Effector memory CD8-positive, alpha-beta T cell (primary cell): ENCODE results near the gene KCNJ6.
"Not testable (repeated sequence)": the region's sequence is repeated elsewhere in the genome, so short reads cannot be mapped to it uniquely, and the experiment has no call there.

Source experiments
- ATAC-seq: fragments of 150-1000 bp; cut with Tn5 transposase; replicated peaks from 2 replicates; pipeline ENCODE4 v1.10.0; 2021; ENCODE audit warnings: mild to moderate bottlenecking, moderate library complexity
- DNase-seq, 3 experiments: peaks; one replicate each; pipeline ENCODE4 v3.0.0; 2021
- H3K27ac Mint-ChIP-seq, 2 donors: one replicate each; pipeline ENCODE4 v1.8.0; 2022; ENCODE audit warnings: mild to moderate bottlenecking in 2 of 2, mixed read lengths in 2 of 2, moderate library complexity in 2 of 2
- H3K27me3 Mint-ChIP-seq, 2 donors: one replicate each; pipeline ENCODE4 v1.8.0; 2022; ENCODE audit warnings: mixed read lengths in 2 of 2
- H3K36me3 Mint-ChIP-seq: one replicate; pipeline ENCODE4 v1.8.0; 2022; ENCODE audit warnings: mild to moderate bottlenecking, moderate library complexity, mixed read lengths; ENCODE audit not compliant: insufficient read depth
- H3K4me1 Mint-ChIP-seq, 2 donors: one replicate each; pipeline ENCODE4 v1.8.0; 2022; ENCODE audit warnings: low read depth in 2 of 2, mixed read lengths in 2 of 2
- H3K4me3 Mint-ChIP-seq, 2 donors: one replicate each; pipeline ENCODE4 v1.8.0; 2022; ENCODE audit warnings: mild to moderate bottlenecking in 2 of 2, mixed read lengths in 2 of 2, moderate library complexity in 2 of 2
- H3K9me3 Mint-ChIP-seq, 2 donors: one replicate each; pipeline ENCODE4 v1.8.0; 2022; ENCODE audit warnings: mixed read lengths in 2 of 2

The KCNJ6 gene

DNA sequence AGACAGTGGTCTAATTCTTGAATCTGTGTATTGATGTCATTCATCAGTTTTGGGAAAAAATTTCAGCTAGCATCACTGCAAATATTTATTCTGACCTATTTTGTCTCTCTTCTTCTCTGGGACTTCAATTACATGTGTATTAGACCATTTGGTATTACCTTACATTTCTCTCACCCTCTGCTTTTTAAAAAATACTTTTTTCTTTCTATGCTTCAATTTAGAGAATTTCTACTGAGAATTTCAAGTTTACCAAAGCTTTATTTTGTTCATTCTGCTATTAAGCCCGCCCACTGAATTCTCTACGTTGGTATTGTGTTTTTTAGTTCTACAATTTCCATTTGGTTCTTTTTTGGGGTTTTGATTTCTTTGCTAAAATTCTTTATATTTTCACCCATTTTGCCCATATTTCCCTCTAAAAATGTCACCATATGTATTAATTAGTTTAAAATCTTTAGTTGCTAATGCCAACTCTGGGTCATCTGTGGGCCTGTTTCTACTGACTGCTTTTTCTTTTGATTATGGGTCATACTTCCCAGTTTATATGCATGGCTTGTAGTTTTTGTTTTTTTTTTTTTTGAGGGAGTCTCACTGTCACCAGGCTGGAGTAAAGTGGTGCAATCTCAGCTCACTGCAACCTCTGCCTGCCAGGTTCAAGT lies 337.7 kb downstream of the KCNJ6 start:
- DNase-seq (no peak), ATAC-seq (no peak)
- Mint-ChIP-seq H3K4me1 (no peaks in the 10 kb centered on the region), H3K36me3 (no peaks in the 10 kb centered on the region), H3K27ac (no peak overlapping the region), H3K4me3 (no peak overlapping the region), H3K9me3 (no peaks in the 10 kb centered on the region), H3K27me3 (peaks cover 21 to 46% of the 10 kb centered on the region in 2 donors)

DNA sequence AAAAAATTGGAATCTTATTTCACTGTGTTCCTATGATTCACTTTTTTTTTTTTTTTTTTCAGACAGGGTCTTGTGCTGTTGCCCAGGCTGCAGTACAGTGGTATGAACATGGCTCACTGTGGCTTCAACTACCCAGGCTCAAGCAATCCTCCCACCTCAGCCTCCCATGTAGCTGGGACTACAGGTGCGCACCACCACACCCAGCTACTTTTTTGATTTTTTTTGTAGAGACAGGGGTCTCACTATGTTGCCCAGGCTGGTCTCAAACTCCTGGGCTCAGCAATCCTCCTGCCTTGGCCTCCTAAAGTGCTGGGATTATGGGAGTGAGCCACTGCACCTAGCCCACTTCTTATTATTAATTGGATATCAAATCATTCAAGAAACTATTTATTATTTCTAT lies 339.3 kb downstream of the KCNJ6 start:
- not testable (repeated sequence) for ATAC-seq, H3K4me3 Mint-ChIP-seq, H3K27ac Mint-ChIP-seq

GRCh38 chr21:37575580-37575979 lies 340.7 kb downstream of the KCNJ6 start:
- Mint-ChIP-seq H3K36me3 (peaks cover 3% of the 10 kb centered on the region), H3K4me3 (no peak overlapping the region), H3K9me3 (no peaks in the 10 kb centered on the region), H3K4me1 (no peaks in the 10 kb centered on the region), H3K27ac (no peak overlapping the region), H3K27me3 (peaks cover 18 to 42% of the 10 kb centered on the region in 2 donors)
- no peak for DNase-seq
- no peak for ATAC-seq

More for the DNA sequence above, 339.3 kb downstream of the KCNJ6 start:
- H3K9me3 Mint-ChIP-seq, H3K4me1 Mint-ChIP-seq, H3K36me3 Mint-ChIP-seq, DNase-seq: not testable (repeated sequence)
- H3K27me3 Mint-ChIP-seq = peaks cover 20 to 53% of the 10 kb centered on the region in 2 donors

DNA sequence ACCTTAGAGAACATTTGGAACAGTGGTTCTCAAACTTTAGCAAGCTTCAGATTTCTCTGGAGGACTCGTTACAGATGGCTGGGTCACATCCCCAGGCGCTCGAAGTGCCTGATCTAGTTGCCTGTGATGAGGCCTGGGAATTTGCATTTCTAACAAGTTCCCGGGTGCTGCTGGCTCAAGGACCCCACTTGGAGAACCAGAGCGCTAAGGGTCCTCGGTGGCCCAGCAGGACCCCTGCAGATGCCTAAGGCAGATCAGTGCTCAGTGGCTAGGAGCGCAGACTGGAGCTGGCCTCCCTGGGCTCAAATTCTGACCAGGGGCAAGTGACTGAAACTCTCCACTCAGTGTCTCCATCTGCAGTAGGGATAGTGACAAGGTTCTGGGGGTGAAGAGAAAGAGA lies 341.5 kb downstream of the KCNJ6 start:
- no peak for ATAC-seq
- Mint-ChIP-seq H3K27ac (no peak overlapping the region), H3K27me3 (peaks cover 21 to 39% of the 10 kb centered on the region in 2 donors)

DNA sequence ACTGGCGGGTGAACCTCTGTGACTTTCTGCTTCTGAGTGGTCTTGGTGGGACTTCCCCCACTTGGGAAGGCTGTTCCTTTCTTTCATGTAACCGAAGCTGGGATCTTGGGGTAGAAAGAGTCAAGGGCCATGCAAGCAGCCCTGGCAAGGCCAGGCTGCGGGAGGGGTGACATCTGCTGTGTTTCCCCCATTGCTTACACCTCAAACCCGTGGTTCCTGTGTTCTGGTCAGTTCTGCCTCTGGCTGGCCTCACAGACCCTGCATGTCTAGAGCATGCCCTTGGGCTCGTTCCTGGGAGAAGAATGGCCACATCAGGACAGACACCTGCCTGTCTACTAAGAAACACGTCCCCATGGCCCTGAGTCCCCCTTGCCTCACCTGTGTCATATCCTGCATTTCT lies 341.9 kb downstream of the KCNJ6 start:
- H3K4me1 Mint-ChIP-seq = no peaks in the 10 kb centered on the region
- H3K27ac Mint-ChIP-seq = peak overlapping the region in 1 of 2 donors; percentile 68
- no peak overlapping the region for H3K4me3 Mint-ChIP-seq
- no peaks in the 10 kb centered on the region for H3K9me3 Mint-ChIP-seq
- peaks cover 21 to 39% of the 10 kb centered on the region in 2 donors for H3K27me3 Mint-ChIP-seq
- H3K36me3 Mint-ChIP-seq = peaks cover 3% of the 10 kb centered on the region
- DNase-seq = no peak
- ATAC-seq = no peak

More for the DNA sequence above, 341.5 kb downstream of the KCNJ6 start:
- DNase-seq = no peak
- Mint-ChIP-seq H3K4me1 (no peaks in the 10 kb centered on the region), H3K4me3 (no peak overlapping the region), H3K9me3 (no peaks in the 10 kb centered on the region), H3K36me3 (peaks cover 3% of the 10 kb centered on the region)

DNA sequence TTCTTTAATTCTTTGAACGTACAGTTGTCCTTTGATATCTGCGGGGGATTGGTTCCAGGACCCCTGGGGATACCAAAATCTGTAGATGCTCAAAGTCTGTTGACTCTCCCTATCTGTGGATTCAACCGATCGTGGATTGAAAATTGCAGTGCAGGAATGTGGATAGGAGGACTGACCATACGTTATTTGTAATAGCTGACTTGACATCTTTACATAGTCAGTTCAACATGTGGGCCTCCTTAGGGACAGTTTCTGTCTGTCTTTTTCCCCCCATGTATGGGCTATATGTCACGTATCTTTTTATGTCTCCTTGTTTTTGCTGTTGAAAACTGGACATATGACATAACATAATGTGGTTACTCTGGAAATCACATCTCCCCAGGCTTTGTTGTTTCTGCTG lies 344.8 kb downstream of the KCNJ6 start:
- H3K27me3 Mint-ChIP-seq = peaks cover 21 to 39% of the 10 kb centered on the region in 2 donors
- no peaks in the 10 kb centered on the region for H3K9me3 Mint-ChIP-seq
- H3K4me3 Mint-ChIP-seq = no peak overlapping the region
- H3K27ac Mint-ChIP-seq = no peak overlapping the region
- H3K36me3 Mint-ChIP-seq = peaks cover 3% of the 10 kb centered on the region
- DNase-seq (no peak), ATAC-seq (no peak)
- H3K4me1 Mint-ChIP-seq = no peaks in the 10 kb centered on the region

DNA sequence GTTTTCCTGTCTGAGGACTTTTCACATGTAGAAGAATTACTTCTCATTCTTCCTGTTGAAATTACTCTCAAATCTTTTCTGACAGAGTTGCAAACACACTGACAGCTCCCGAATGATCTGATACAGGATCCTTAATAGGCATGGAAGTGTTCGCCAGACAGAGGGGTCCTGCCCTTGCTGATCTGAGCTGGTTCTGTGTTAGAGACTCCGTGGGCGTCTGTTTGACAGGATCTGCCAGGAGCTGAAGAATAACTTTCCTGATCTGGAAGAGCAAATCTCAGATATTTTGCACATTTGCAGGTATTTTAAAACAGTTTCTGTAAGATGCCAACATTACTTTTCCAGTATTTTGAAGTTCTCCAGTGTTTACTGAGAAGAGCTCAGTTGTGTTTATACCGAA lies 347.3 kb downstream of the KCNJ6 start:
- peaks cover 9% of the 10 kb centered on the region for H3K36me3 Mint-ChIP-seq
- DNase-seq (no peak), ATAC-seq (no peak)
- H3K4me1 Mint-ChIP-seq = peaks cover 4 to 7% of the 10 kb centered on the region in 2 donors
- H3K27ac Mint-ChIP-seq = no peak overlapping the region
- no peak overlapping the region for H3K4me3 Mint-ChIP-seq
- H3K27me3 Mint-ChIP-seq = peaks cover 17% of the 10 kb centered on the region in 2 donors
- H3K9me3 Mint-ChIP-seq = no peaks in the 10 kb centered on the region

- Mint-ChIP-seq H3K9me3 (no peaks in the 10 kb centered on the region), H3K4me1 (peaks cover 4 to 8% of the 10 kb centered on the region in 2 donors), H3K27ac (no peak overlapping the region), H3K4me3 (no peak overlapping the region), H3K36me3 (peaks cover 14% of the 10 kb centered on the region), H3K27me3 (peaks cover 13 to 17% of the 10 kb centered on the region in 2 donors)
- ATAC-seq (no peak), DNase-seq (no peak)
These were observed 347.8 kb downstream of the KCNJ6 start for GRCh38 chr21:37568415-37568814.

DNA sequence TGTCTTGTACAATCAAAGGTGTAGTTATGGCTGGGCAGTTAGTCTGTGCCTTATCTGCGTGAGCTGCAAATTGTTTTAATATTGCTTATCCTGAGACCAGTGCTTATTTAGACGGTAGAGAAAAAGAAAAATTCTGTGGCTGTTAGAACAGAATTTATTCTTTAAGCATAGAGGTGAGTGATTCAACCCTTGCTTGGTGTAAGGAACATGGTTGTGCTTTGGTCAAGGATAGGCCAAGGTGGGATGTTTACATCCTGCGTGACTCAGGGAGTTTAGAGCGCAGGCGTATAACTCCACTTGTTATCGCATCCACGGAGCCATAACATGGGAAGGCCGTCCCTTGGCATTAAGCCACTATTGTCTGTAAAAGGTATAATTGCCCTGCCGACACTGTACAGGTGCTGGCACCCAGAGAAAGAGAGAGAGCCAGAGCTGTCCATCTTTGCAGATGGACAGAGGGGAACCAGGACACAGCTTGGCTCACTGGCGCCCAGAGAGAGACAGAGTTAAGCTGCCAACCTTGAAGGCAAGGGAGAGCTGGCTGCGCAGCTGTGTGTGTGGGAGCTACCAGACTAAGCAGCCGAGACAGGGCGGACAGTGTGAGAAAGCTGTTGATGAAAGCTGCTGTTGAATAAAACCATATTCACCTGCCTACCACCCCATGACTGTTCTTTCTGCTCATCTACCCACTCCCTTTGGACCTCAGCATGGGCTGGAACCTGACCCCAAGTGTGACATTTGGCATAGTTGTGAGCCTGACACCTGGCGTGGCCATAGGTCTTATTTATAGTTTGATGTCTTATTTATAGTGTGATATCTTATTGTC lies 349.3 kb downstream of the KCNJ6 start:
- no peak overlapping the region for H3K27ac Mint-ChIP-seq
- DNase-seq = no peak
- H3K27me3 Mint-ChIP-seq = peaks cover 0 to 12% of the 10 kb centered on the region in 2 donors
- H3K9me3 Mint-ChIP-seq = no peaks in the 10 kb centered on the region
- ATAC-seq = no peak
- no peak overlapping the region for H3K4me3 Mint-ChIP-seq
- H3K4me1 Mint-ChIP-seq = peaks cover 4 to 11% of the 10 kb centered on the region in 2 donors
- H3K36me3 Mint-ChIP-seq = peaks cover 16% of the 10 kb centered on the region

- peak overlapping the region; percentile 98 to 99 for H3K27ac Mint-ChIP-seq
- H3K4me3 Mint-ChIP-seq = peak overlapping the region; percentile 89 to 91
- DNase-seq (no peak), ATAC-seq (no peak)
- H3K4me1 Mint-ChIP-seq = peaks cover 4 to 11% of the 10 kb centered on the region in 2 donors
- H3K9me3 Mint-ChIP-seq = peaks cover 0 to 2% of the 10 kb centered on the region in 2 donors
- peaks cover 0 to 6% of the 10 kb centered on the region in 2 donors for H3K27me3 Mint-ChIP-seq
- H3K36me3 Mint-ChIP-seq = peaks cover 16% of the 10 kb centered on the region
These were observed 350.6 kb downstream of the KCNJ6 start for GRCh38 chr21:37565530-37566223.

DNA sequence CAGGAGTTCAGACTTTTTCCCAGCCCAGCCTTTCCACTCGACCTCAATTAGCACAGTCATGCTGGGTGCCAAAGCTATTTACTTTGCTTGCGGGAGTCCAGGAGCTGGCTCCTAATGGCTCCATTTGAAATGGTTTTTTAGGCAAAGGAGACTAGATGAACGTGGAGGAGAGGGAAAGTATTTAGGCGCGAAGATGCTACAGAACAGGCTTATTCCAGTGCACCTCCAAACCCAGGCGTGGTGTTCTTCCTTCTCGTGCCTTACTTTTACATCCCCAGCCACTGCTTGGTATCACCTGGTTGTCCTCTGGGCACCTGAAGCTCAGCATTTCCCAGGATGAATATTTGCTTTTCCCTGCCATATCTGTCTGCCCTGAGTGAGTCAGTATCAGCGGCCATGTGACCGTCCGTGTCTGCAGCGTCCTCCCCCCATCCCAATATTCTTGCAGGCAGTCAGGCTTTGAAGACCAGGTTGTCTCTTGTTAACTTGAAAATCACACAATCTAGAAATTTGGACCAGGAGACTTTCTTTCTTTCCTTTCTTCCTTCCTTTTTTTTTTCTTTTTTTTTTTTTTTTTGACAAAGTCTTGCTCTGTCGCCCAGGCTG lies 351.2 kb downstream of the KCNJ6 start:
- ATAC-seq (no peak), DNase-seq (no peak)
- H3K4me3 Mint-ChIP-seq = peak overlapping the region; percentile 89 to 91
- peaks cover 4 to 11% of the 10 kb centered on the region in 2 donors for H3K4me1 Mint-ChIP-seq
- peak overlapping the region; percentile 98 to 99 for H3K27ac Mint-ChIP-seq
- peaks cover 0 to 3% of the 10 kb centered on the region in 2 donors for H3K27me3 Mint-ChIP-seq
- peaks cover 16% of the 10 kb centered on the region for H3K36me3 Mint-ChIP-seq
- H3K9me3 Mint-ChIP-seq = peaks cover 0 to 2% of the 10 kb centered on the region in 2 donors

DNA sequence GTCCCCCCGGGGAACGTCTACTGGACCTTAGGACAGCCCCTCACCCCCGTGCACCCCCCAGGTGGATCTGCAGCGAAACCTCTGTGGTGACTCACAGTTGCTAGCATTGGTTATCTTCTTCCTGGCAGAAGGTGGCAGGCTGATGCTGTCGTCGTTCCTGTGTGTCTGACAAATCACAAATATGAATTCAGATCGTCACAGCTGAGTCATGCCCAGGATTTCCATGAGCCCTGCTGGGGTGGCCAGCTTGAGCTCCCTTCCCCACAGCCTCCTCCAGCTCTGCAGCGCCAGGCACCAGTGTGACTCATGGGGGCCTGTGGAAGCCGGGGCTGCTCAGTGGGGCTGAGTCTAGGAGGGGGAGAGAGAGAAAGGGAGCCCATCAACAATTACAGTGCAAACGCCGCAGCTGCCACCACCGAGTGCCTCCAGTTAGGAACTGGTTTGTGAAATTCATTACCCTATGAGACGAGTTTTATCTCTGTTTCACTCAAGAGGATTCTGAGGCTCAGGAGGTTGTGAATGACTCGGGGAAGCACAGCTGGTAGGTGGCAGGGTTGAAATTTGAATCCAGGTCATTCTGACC lies 351.8 kb downstream of the KCNJ6 start:
- no peaks in the 10 kb centered on the region for H3K27me3 Mint-ChIP-seq
- peaks cover 4 to 11% of the 10 kb centered on the region in 2 donors for H3K4me1 Mint-ChIP-seq
- ATAC-seq = peak; percentile 78
- H3K4me3 Mint-ChIP-seq = peak overlapping the region; percentile 89 to 91
- H3K36me3 Mint-ChIP-seq = peaks cover 16% of the 10 kb centered on the region
- DNase-seq = peak; percentile 75 to 79 (median 77)
- peaks cover 0 to 2% of the 10 kb centered on the region in 2 donors for H3K9me3 Mint-ChIP-seq
- peak overlapping the region; percentile 98 to 99 for H3K27ac Mint-ChIP-seq
